PFSK-1 (cell line): ENCODE data around the gene LRMDA.

Experiments
- FOXP2 ChIP-seq: optimal IDR thresholded peaks from 2 replicates; pipeline ENCODE3; 2011; ENCODE audit warnings: borderline replicate concordance, control low read depth, inconsistent platforms; ENCODE audit not compliant: insufficient read depth; ENCODE audit errors: extremely low read length, extremely low read depth
- POLR2AphosphoS5 ChIP-seq: IDR thresholded peaks from 2 replicates; pipeline ENCODE4 v1.6.1; 2012; ENCODE audit warnings: low read depth, mild to moderate bottlenecking, control low read depth, low read length, moderate library complexity
- SIN3A ChIP-seq: IDR thresholded peaks from 2 replicates; pipeline ENCODE4 v1.6.1; 2012; ENCODE audit warnings: mild to moderate bottlenecking, low read length, moderate library complexity, borderline replicate concordance; ENCODE audit not compliant: insufficient read depth
- TAF1 ChIP-seq: IDR thresholded peaks from 2 replicates; pipeline ENCODE4 v1.6.1; 2012; ENCODE audit warnings: low read length, control low read depth, borderline replicate concordance; ENCODE audit not compliant: insufficient read depth
- TF ChIP-seq, protein P1 (sequence below), 2 experiments: IDR thresholded peaks; 2 replicates each; pipeline versions ENCODE4 v1.6.1 to v1.8.0; 2011 to 2012; ENCODE audit warnings: low read depth in 2 of 2, low read length in 2 of 2, control low read depth in 1 of 2, inconsistent platforms in 1 of 2, mild to moderate bottlenecking in 1 of 2, moderate library complexity in 1 of 2; ENCODE audit not compliant: insufficient read depth in 1 of 2

LRMDA gene

GRCh38 chr10:75407224-75407712 is 24.2 kb upstream of the LRMDA start:
- TF ChIP-seq POLR2AphosphoS5 (no peak), FOXP2 (no peak)
- TF ChIP-seq, protein P1, sequence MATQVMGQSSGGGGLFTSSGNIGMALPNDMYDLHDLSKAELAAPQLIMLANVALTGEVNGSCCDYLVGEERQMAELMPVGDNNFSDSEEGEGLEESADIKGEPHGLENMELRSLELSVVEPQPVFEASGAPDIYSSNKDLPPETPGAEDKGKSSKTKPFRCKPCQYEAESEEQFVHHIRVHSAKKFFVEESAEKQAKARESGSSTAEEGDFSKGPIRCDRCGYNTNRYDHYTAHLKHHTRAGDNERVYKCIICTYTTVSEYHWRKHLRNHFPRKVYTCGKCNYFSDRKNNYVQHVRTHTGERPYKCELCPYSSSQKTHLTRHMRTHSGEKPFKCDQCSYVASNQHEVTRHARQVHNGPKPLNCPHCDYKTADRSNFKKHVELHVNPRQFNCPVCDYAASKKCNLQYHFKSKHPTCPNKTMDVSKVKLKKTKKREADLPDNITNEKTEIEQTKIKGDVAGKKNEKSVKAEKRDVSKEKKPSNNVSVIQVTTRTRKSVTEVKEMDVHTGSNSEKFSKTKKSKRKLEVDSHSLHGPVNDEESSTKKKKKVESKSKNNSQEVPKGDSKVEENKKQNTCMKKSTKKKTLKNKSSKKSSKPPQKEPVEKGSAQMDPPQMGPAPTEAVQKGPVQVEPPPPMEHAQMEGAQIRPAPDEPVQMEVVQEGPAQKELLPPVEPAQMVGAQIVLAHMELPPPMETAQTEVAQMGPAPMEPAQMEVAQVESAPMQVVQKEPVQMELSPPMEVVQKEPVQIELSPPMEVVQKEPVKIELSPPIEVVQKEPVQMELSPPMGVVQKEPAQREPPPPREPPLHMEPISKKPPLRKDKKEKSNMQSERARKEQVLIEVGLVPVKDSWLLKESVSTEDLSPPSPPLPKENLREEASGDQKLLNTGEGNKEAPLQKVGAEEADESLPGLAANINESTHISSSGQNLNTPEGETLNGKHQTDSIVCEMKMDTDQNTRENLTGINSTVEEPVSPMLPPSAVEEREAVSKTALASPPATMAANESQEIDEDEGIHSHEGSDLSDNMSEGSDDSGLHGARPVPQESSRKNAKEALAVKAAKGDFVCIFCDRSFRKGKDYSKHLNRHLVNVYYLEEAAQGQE (IDR thresholded peaks at IDR 0.05; ENCODE audit: insufficient read depth in 1 of 2, low read depth in 2 of 2, low read length in 2 of 2), result no peak

DNA sequence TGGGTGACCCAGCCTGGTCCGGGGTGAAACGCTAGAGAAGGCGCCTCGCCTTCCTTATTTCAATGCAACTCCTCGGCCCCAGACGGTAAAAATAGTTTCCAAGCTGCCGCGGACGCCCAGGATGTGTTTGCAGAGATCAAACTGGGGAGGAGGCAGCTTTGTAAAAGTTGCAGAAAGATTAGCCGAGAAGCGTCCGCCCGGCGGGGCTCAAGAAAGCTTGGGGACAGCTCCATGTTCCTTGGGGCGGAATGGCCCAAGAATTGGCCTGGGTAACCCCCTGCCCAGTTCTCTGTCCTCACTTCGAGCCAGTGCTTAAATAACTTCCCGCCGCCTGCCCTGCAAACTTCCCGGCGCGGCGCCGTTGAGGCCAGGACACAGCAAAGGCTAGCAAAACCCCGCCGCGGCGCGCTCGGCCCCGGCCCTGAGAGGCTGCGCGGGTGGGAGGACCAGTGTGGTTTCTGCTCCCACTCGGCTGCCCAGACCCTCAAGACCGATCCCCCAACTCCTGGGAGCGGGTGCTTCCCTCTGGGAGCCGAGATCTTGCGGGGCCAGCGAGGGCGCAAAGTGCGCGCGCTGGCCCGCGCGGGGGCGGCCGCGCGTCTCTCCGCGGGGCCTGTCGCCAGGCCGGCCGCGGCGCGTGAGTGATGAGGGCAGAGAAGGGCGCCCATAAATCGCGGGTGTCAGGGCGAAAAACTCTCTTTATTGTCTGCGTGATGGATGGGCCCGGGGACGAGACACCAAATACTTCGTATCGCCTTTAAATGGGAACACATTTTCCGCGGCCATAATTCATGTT is 23.5 kb upstream of the LRMDA start:
- TF ChIP-seq, protein P1 (IDR thresholded peaks at IDR 0.05; ENCODE audit: insufficient read depth in 1 of 2, low read depth in 2 of 2, low read length in 2 of 2), result no peak
- TF ChIP-seq POLR2AphosphoS5 (no peak), TAF1 (no peak), SIN3A (no peak), FOXP2 (no peak)

DNA sequence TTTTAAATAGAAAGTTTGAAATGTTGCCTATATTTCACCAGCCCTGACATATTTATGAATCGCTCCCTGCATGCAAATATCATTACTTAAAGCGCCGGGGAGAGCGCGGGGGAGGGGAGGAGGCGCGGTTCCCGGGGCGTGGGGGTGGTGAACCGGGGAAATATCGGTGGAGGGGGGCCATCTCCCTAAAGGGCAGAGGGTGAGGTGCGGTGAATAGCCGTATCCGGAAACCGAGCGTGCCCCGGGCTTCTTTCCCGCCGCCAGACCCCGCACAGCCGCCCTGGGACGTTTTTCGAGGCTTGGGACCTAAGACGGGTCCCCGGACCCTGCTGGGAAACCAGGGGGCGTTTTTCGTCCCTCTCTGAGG is 22.9 kb upstream of the LRMDA start:
- no peak for TF ChIP-seq TAF1
- TF ChIP-seq FOXP2, result no peak
- TF ChIP-seq POLR2AphosphoS5, result no peak
- TF ChIP-seq, protein P1 (IDR thresholded peaks at IDR 0.05; ENCODE audit: insufficient read depth in 1 of 2, low read depth in 2 of 2, low read length in 2 of 2), result no peak
- TF ChIP-seq SIN3A, result no peak

DNA sequence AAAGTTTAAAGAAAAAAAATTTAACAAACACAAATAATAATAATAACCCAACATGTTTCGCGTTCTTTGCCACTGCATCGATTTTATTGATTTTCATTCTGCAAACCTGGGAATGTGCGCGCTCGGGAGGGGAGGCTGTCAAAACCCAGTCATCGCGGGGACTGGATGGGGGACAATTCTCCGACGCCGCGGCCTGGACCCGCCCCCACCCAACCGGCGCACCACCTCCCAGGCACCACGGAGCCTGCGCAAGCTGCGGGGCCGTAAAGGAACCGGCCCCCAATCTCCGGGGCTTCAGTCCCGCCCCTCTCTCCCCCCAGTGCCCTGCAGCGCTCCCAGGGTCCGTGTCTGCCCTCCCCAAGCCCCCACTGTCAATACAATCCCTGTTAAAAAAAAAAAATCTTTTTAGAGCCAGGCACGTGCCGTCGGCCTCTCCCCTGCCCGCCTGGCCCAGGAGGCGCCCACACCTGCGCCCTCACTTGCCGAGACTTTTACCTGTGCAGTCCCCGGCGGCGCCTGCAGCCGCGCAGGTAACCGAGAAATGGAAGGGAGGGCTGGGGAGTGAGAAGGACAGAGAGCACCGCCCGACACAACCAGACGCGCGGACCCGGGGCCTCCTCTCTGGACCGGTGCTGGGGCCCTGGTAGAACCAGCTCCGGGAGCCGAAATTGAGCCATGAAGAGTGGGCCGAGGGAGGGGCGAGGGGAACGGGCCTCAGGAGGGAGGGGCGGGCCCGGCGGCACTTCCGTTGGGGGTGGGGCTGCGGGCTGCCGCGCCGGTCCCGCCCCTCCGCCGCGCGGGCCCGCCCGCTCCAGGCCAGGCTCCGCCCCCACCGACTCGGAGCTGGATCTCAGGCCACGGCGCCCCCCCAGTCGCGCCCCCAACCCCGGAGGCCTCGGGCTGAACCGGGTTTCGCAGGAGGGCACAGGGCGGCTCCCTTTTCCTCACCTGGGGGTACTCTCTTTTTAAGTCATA is 22.2 kb upstream of the LRMDA start:
- TF ChIP-seq TAF1 (no peak), POLR2AphosphoS5 (no peak), SIN3A (no peak), FOXP2 (no peak)
- TF ChIP-seq, protein P1 (IDR thresholded peaks at IDR 0.05; ENCODE audit: insufficient read depth in 1 of 2, low read depth in 2 of 2, low read length in 2 of 2), result no peak
